ENCODE data around the gene LAG3. TPM values are rescaled to one million over a fixed set of nuclear protein-coding genes. Genes with fewer than 3 reads are reported as not detected.

The LAG3 gene
- total and polyA plus RNA-seq, 4 donors = 0.82 to 1.7 (median 1.4) TPM

DNA sequence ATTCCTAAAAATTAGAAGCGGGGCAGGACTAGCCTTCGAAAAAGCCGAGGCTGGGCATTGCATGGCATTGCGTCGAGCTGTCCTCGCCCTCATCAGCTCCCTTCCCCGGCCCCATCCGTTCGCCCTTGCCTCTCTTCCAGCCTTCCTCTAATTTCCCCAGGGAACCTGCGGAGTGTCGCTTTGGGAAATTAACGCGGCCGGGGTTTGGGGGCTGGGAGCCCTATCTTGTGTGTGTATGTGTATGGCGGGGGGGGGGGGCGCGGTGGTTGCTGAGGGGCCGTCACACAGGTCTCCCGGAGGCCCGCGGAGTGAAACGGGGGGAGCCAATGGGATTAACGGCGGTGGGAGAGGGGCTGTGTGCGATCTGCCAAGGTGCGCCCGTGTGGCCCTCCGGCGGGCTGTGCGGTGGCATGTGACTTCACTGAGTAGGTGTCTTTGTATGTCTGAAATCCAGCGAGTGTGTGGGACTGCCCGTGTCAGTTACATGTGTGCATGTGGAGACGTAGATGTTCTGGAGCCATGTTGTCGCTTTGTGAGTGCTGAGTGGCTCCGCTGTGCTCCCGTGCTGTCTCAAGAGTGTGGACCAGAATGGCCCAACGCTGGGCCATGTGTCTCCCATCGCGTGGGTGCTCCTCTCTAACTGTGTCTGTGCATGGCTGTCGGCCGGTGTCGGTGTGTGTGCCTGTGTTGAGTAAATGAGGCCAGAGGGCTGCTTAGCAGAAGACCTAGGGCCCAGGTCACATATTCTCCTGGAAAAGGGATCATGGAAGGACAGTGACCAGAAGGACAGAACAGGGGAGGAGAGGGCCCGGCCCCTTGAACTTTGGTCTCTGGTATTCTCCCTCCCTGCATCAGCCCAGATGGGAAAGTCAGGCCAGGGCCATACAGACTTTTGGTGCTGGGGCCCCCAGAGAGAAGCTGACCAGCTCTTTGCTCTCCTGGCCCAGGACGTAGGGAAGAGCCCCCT is 4.7 kb upstream of the LAG3 start:
- H3K36me3 ChIP-seq (ENCODE audit: control insufficient read depth in 4 of 4, insufficient read depth in 4 of 4, low read length in 4 of 4) = peaks cover 0 to 26% (median 14%) of the 10 kb centered on the region in 4 donors
- TF ChIP-seq, protein P1, sequence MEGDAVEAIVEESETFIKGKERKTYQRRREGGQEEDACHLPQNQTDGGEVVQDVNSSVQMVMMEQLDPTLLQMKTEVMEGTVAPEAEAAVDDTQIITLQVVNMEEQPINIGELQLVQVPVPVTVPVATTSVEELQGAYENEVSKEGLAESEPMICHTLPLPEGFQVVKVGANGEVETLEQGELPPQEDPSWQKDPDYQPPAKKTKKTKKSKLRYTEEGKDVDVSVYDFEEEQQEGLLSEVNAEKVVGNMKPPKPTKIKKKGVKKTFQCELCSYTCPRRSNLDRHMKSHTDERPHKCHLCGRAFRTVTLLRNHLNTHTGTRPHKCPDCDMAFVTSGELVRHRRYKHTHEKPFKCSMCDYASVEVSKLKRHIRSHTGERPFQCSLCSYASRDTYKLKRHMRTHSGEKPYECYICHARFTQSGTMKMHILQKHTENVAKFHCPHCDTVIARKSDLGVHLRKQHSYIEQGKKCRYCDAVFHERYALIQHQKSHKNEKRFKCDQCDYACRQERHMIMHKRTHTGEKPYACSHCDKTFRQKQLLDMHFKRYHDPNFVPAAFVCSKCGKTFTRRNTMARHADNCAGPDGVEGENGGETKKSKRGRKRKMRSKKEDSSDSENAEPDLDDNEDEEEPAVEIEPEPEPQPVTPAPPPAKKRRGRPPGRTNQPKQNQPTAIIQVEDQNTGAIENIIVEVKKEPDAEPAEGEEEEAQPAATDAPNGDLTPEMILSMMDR (IDR thresholded peaks at IDR 0.05; ENCODE audit: control extremely low read depth, extremely low read depth) = no peak
- peak overlapping the region; percentile 81 to 95 for H3K27ac ChIP-seq (ENCODE audit: low read depth in 1 of 2, low read length in 1 of 2)
- H3K4me3 ChIP-seq = peak overlapping the region; percentile 62
- peaks cover 10 to 54% (median 33%) of the 10 kb centered on the region in 5 donors for H3K4me1 ChIP-seq (ENCODE audit: control insufficient read depth in 5 of 5, insufficient read depth in 5 of 5, low read length in 5 of 5)
- no peaks in the 10 kb centered on the region for H3K27me3 ChIP-seq (ENCODE audit: control insufficient read depth in 3 of 3, insufficient read depth in 3 of 3, low read length in 2 of 3)
- DNase-seq (peak in 2 of 3 donors; percentile 33 to 48), ATAC-seq (ENCODE audit: insufficient read depth, low FRiP score) (no peak)
- WGBS, 2 donors = 14 to 37% methylated on average over 41 to 44 of the region's 44 CpGs
- H3K9me3 ChIP-seq (ENCODE audit: control insufficient read depth in 4 of 4, insufficient read depth in 3 of 4, low read length in 3 of 4) = no peaks in the 10 kb centered on the region
- peak overlapping the region in 1 of 2 donors; percentile 91 for H3K9ac ChIP-seq (ENCODE audit: insufficient read depth in 1 of 2, low read length in 2 of 2)

DNA sequence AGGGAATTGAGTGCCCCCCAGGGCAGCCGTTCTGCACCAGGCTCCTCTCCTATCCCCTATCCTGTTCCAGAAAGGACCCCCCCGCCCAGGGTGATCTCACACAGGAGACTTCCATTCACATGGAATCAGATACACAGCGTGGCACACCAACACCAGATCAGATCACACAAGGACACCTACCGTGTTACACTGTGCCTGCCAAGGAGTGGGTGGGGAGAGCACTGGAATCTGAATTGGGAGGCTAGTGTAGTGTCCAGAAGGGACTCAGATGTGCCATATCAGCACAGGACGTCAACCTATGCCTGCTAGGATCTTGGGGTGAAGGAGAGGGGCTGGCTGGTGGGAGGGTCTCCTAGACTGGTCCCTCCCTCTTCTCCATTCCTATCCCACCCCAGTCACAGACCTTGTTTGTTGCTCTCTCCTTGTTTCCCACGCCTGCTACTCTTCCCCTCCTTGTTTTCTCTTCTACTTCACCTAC is 3.8 kb upstream of the LAG3 start:
- Histone ChIP-seq H3K9me3 (ENCODE audit: control insufficient read depth in 4 of 4, insufficient read depth in 3 of 4, low read length in 3 of 4) (peaks cover 0 to 2% (median 0%) of the 10 kb centered on the region in 4 donors), H3K27ac (ENCODE audit: low read depth in 1 of 2, low read length in 1 of 2) (peak overlapping the region in 1 of 2 donors; percentile 12), H3K27me3 (ENCODE audit: control insufficient read depth in 3 of 3, insufficient read depth in 3 of 3, low read length in 2 of 3) (peaks cover 0 to 2% (median 0%) of the 10 kb centered on the region in 3 donors), H3K36me3 (ENCODE audit: control insufficient read depth in 4 of 4, insufficient read depth in 4 of 4, low read length in 4 of 4) (peaks cover 0 to 26% (median 14%) of the 10 kb centered on the region in 4 donors), H3K9ac (ENCODE audit: insufficient read depth in 1 of 2, low read length in 2 of 2) (peak overlapping the region; percentile 55 to 91), H3K4me3 (no peak overlapping the region), H3K4me1 (ENCODE audit: control insufficient read depth in 5 of 5, insufficient read depth in 5 of 5, low read length in 5 of 5) (peaks cover 10 to 53% (median 32%) of the 10 kb centered on the region in 5 donors)
- DNase-seq (peak; percentile 33 to 67 (median 43)), ATAC-seq (ENCODE audit: insufficient read depth, low FRiP score) (no peak)
- TF ChIP-seq, protein P1 (IDR thresholded peaks at IDR 0.05; ENCODE audit: control extremely low read depth, extremely low read depth) = no peak
- WGBS, 2 donors = 51 to 71% methylated on average over 6 of the region's 6 CpGs

DNA sequence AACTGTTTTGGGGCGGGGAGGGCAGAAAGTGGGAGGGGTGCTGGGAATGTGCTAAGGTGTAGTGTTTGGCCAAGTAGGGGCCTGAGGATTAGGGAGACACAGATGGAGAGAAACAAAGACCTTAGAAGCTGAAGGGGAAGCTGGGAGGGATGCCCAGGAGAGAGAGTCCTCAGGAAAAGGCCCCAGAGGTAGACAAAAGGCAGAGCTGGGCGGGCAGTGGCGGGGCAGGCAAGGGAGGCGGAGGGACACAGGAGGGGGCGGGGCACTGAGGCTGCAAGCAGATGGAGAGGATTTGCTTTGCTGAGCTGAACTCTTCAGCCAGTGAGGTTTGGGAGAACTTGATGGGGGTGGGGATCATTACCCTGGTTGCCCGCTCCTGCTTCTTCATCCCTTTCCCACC is 3.3 kb upstream of the LAG3 start:
- ATAC-seq (ENCODE audit: insufficient read depth, low FRiP score) (no peak), DNase-seq (peak; percentile 72 to 83 (median 74))
- Histone ChIP-seq H3K27me3 (ENCODE audit: control insufficient read depth in 3 of 3, insufficient read depth in 3 of 3, low read length in 2 of 3) (peaks cover 0 to 2% (median 0%) of the 10 kb centered on the region in 3 donors), H3K9me3 (ENCODE audit: control insufficient read depth in 4 of 4, insufficient read depth in 3 of 4, low read length in 3 of 4) (peaks cover 0 to 2% (median 0%) of the 10 kb centered on the region in 4 donors), H3K4me3 (no peak overlapping the region), H3K27ac (ENCODE audit: low read depth in 1 of 2, low read length in 1 of 2) (no peak overlapping the region), H3K9ac (ENCODE audit: insufficient read depth in 1 of 2, low read length in 2 of 2) (peak overlapping the region; percentile 16 to 55), H3K36me3 (ENCODE audit: control insufficient read depth in 4 of 4, insufficient read depth in 4 of 4, low read length in 4 of 4) (peaks cover 0 to 26% (median 14%) of the 10 kb centered on the region in 4 donors), H3K4me1 (ENCODE audit: control insufficient read depth in 5 of 5, insufficient read depth in 5 of 5, low read length in 5 of 5) (peaks cover 13 to 51% (median 30%) of the 10 kb centered on the region in 5 donors)
- TF ChIP-seq, protein P1 (IDR thresholded peaks at IDR 0.05; ENCODE audit: control extremely low read depth, extremely low read depth) = no peak
- WGBS, 2 donors = 53 to 70% methylated on average over 5 to 6 of the region's 6 CpGs
